HG03025 (cell line): ENCODE data around the gene CUL5.
"Not testable (repeated sequence)": the region's sequence is repeated elsewhere in the genome, so short reads cannot be mapped to it uniquely, and the experiment has no call there.

Experiments
- ATAC-seq: cut with Tn5 transposase; IDR thresholded peaks from one replicate; pipeline ENCODE4 v1.9.1; 2021; ENCODE audit warnings: mild to moderate bottlenecking, moderate library complexity; ENCODE audit not compliant: unreplicated experiment, low FRiP score

The CUL5 gene

DNA sequence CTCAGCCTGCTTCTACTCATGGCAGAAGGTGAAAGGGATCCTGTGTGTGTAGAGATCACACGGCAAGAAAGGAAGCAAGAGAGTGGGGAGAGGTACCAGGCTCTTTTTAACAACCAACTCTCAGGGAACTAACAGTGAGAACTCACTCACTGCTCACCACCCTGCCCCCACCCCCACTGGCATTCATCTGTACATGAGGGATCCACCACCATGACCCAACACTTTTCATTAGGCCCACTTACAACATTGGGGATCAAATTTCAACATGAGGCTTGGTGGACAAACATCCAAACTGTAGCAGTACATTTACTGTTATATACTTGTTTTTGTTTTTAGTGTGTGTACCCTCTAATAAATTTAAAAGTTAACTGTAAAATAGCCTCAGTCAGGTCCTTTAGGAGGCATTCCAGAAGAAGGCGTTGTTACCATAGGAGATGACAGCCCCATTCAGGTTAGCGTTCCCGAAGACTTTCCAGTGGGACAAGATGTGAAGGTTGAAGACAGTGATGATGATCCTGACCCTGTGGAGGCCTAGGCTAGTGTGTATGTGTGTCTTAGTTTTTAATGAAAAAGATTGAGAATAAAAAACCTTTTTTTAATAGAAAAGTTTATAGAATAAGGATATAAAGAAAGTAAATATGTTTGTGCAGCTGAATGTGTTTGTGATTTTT, 11.3 kb downstream of the CUL5 start:
- ATAC-seq = no peak

DNA sequence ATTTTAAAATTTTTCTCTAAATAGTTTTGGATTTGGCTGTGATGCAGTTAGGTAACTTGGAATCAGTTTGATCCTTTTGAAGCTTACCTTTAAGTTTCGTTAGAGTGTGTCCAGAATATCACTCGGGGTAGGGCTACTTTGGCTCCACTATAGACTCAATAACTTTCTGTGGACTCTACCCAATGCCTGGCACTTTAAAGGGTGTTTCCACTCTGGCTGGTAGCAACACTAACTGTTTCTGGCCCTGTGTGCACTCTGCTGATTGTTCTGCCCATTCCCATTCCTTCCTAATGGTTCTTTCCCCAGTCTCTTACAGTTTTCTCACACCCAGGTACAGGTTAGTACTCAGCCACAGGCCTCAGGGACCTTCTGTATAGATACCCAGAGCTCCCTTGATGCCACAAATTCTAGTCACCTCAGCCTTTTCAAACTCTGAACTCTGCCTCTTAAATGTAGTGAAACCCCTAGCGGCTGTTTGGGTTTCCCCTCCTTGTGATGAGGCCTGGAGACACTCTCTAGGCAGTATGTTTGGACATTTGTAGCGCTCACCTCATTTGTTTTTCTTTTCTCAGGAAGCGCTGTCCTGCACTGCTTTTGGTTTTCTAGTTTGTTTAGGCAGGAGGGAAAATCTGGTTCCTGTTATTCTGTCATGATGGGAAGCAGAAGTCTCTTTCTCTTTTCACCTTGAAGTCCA, 16.8 kb downstream of the CUL5 start:
- no peak for ATAC-seq

DNA sequence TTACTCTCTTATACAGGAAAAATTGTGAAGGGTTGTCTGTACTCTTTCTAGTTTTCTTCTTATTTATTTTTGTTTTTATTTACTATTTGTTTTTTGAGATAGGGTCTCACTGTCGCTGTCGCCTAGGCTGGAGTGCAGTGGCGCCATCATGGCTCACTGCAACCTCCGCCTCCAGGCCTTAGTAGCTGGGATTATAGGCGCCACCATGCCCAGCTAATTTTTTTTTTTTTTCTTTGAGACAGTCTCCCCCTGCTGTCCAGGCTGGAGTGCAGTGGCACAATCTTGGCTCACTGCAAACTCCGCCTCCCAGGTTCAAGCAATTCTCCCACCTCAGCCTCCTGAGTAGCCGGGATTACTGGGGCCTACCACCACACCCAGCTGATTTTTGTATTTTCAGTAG, 18.4 kb downstream of the CUL5 start:
- ATAC-seq = no peak

- not testable (repeated sequence) for ATAC-seq
Measured at GRCh38 chr11:108028822-108029441, 20.2 kb downstream of the CUL5 start.

GRCh38 chr11:108031604-108032003, 22.9 kb downstream of the CUL5 start:
- ATAC-seq = not testable (repeated sequence)

DNA sequence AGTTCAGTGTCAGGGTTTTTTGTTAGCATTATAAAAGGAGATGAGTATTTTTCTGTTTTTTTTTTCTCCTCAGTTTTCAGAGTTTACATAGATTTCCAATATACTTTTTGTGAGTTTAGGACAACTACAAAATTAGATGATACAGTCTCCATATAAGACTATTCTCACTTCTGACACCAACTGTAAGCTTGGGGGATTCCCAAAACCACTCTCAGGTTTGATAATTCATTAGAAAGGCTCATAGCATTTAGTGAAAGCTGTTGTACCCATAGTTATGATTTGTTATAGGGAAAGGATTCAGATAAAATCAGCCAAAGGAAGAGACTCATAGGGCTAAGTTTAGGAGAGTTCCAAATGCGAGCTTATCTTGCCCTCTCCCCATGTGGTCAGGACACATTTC, 24.1 kb downstream of the CUL5 start:
- no peak for ATAC-seq

DNA sequence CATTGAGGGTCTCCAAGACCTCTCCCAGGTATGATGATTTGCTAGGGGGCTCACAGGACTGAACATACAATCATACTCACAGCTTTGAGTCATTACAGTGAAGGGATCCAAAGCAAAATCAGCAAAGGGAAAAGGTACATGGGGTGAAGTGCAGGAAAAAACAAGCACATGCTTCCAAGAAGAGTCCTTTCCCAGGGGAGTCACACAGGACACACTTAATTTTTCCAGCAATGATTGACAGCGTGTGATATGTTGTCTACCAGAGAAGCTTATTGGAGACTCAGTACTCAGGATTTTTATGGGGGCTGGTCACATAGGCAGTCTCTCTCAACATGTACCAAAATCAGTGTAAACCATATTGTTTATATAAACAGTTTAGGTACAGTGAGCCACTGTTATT, 25.3 kb downstream of the CUL5 start:
- ATAC-seq = no peak

GRCh38 chr11:108034952-108035351, 26.3 kb downstream of the CUL5 start:
- ATAC-seq = no peak

- no peak for ATAC-seq
Measured at GRCh38 chr11:108035690-108036089, 27.0 kb downstream of the CUL5 start.

- no peak for ATAC-seq
Measured at GRCh38 chr11:108037211-108037610, 28.5 kb downstream of the CUL5 start.

GRCh38 chr11:108037636-108038035, 28.9 kb downstream of the CUL5 start:
- no peak for ATAC-seq

DNA sequence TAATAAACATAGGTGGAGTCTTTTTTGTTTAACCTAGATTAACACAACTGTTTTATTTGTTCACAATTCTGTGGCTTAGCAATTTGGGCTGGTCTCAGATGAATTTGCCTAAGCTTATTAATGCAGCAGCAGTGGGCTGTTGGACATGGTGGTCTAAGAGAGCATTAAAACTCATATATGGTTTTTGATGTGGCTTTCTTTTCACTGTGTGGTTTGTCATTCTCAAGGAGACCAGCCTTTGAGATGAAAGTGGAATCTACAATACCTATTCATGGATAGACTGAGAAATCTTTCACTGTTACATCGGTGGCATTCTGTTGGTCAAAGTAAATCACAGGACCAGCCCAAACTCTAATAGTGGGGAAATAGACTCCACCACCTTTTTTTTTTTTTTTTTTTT, 39.6 kb downstream of the CUL5 start:
- no peak for ATAC-seq

GRCh38 chr11:108062336-108062735, 53.6 kb downstream of the CUL5 start:
- no peak for ATAC-seq

DNA sequence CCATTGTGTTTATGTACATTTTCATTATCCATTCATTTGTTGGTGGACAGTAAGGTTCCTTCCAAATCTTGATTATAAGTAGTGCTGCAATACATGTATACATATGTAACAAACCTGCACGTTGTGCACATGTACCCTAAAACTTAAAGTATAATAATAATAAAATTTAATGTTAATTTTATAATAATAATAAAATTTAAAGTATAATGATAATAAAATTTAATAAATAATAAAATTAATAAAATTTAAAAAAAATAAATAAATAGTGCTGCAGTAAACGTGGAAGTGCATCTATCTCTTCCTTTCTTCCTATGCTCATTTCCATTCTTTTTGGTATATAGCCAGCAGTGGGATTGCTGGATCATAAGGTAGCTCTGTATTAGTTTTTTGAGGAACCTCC, 54.7 kb downstream of the CUL5 start:
- ATAC-seq = no peak

- ATAC-seq = no peak
Measured at GRCh38 chr11:108069947-108070346, 61.2 kb downstream of the CUL5 start.

- no peak for ATAC-seq
Measured at GRCh38 chr11:108084811-108085210, 76.1 kb downstream of the CUL5 start.

GRCh38 chr11:108085672-108086071, 77.0 kb downstream of the CUL5 start:
- ATAC-seq = no peak

DNA sequence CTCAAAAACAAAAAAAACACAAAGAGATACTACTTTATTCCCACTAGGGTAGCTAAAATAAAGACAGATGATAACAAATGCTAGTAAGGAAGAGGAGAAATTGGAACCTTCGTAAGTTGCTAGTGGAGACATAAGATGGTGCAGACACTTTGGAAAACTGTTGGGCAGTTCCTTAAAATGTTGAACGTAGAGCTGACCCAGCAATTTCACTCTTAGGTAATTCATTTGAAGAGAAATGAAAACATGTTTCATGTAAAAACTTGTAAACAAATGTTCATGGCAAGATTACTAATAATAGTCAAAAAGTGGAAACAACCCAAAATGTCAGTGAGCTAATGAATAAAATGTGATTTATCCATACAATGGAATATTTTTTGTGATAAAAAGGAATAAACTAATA, 83.4 kb downstream of the CUL5 start:
- no peak for ATAC-seq

DNA sequence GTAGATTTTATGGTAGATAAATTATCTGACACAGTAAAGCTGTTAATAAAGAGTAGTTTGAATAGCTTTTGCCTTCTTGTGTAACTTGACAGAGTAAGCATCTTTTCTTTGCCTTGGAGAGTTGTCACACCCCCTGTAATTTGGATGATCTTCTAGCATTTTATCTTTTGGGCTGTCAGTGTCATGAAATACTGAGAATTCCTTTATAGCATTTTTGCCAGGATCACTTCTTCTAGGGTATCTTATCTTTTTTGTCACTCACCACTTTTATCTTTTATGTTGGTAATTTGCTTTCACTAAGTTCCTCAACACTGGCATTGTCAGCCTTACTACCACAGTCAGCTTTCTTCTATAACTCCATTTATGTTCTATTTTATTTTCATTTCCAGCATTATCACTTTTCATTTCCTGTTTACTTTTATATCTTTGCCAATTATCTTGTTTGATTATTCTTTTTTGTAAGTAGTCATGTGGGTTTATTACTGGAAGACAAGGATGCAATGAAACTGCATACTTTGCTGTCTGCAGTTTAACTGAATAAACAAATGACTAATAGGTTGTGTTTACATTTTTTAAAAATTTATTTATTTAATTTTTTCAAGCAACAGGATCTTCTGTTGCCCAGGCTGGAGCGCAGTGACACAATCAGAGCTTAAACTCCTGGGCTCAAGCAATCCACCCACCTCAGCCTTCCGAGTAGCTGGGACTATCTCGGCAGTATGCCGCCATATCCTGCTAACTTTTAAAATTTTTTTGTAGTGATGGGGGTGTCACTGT, 84.6 kb downstream of the CUL5 start:
- ATAC-seq = no peak

GRCh38 chr11:108097179-108097578, 88.5 kb downstream of the CUL5 start:
- no peak for ATAC-seq

GRCh38 chr11:108101090-108101775, 92.5 kb downstream of the CUL5 start:
- no peak for ATAC-seq
